ENCODE data around the gene ICOSLG.
"Not testable (repeated sequence)": the region's sequence is repeated elsewhere in the genome, so short reads cannot be mapped to it uniquely, and the experiment has no call there.

ICOSLG gene

GRCh38 chr21:44258056-44258725 lies 17.4 kb upstream of the ICOSLG start:
- Mint-ChIP-seq H3K9me3 (no peaks in the 10 kb centered on the region), H3K4me3 (no peak overlapping the region), H3K27ac (no peak overlapping the region), H3K36me3 (no peaks in the 10 kb centered on the region), H3K4me1 (peaks cover 2% of the 10 kb centered on the region), H3K27me3 (no peaks in the 10 kb centered on the region)
- ATAC-seq (ENCODE audit: low read depth) (no peak), DNase-seq (ENCODE audit: low spot score in 2 of 2) (no peak)

GRCh38 chr21:44255511-44255981 lies 14.8 kb upstream of the ICOSLG start:
- Mint-ChIP-seq H3K9me3 (no peaks in the 10 kb centered on the region), H3K36me3 (no peaks in the 10 kb centered on the region), H3K4me1 (peaks cover 2% of the 10 kb centered on the region), H3K27ac (no peak overlapping the region), H3K27me3 (no peaks in the 10 kb centered on the region), H3K4me3 (no peak overlapping the region)
- ATAC-seq (ENCODE audit: low read depth), result no peak
- DNase-seq (ENCODE audit: low spot score in 2 of 2), result no peak

DNA sequence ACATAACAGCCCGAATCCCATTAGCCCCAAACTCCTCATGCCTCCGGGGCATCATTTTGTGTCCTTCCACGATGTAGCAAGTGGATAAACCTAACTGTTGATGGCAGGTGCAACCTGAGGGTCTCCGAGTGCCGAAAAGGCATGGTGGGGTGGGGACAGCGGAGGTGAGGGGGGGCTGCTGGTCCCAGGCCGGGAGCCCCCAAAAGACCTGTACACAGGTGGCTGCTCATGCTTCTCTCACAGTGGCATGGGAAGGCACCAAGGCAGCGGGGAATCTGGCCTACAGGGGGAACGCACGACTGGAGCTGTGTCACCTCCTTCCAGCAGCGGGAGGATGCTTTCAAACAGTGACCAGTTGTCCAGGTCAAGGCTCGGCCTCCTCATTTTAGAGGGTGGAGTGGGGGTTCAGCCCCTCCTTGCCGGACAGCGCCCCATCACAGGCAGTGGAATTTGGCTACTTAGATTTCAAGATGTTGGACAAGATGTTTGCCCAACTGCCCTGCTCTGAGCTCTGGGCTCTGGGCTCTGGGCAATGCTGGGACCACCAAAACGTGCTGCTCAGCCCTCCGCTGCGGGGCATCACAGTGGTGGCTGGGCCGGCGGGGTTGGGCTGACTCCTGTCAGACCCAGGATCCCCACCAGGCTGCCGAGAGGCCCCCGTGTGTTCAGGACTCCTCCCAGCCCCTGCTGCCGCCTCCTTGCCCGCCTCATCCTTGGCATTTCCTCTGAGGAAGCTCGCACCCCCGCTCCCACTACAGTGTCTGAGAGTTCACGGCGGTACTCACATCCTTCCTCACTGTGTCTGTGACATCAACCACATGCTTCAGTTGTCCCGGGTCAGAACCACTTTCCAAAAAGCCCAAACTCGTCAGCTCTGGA lies 13.3 kb upstream of the ICOSLG start:
- no peak for ATAC-seq (ENCODE audit: low read depth)
- no peak for DNase-seq (ENCODE audit: low spot score in 2 of 2)
- H3K27ac Mint-ChIP-seq, result no peak overlapping the region

GRCh38 chr21:44249204-44250037 lies 8.7 kb upstream of the ICOSLG start:
- not testable (repeated sequence) for H3K9me3 Mint-ChIP-seq; H3K27me3 Mint-ChIP-seq; H3K36me3 Mint-ChIP-seq; H3K4me3 Mint-ChIP-seq; ATAC-seq (ENCODE audit: low read depth); H3K4me1 Mint-ChIP-seq; DNase-seq (ENCODE audit: low spot score in 2 of 2); H3K27ac Mint-ChIP-seq

More for the DNA sequence above, 13.3 kb upstream of the ICOSLG start:
- Mint-ChIP-seq H3K4me1 (no peaks in the 10 kb centered on the region), H3K27me3 (no peaks in the 10 kb centered on the region), H3K9me3 (no peaks in the 10 kb centered on the region), H3K36me3 (no peaks in the 10 kb centered on the region), H3K4me3 (no peak overlapping the region)

- H3K4me3 Mint-ChIP-seq; DNase-seq (ENCODE audit: low spot score in 2 of 2); ATAC-seq (ENCODE audit: low read depth); H3K36me3 Mint-ChIP-seq; H3K4me1 Mint-ChIP-seq; H3K9me3 Mint-ChIP-seq; H3K27ac Mint-ChIP-seq; H3K27me3 Mint-ChIP-seq: not testable (repeated sequence)
Measured at GRCh38 chr21:44247904-44248303, 7.2 kb upstream of the ICOSLG start.

- not testable (repeated sequence) for H3K27ac Mint-ChIP-seq; H3K9me3 Mint-ChIP-seq; H3K27me3 Mint-ChIP-seq; H3K36me3 Mint-ChIP-seq; H3K4me3 Mint-ChIP-seq; DNase-seq (ENCODE audit: low spot score in 2 of 2); H3K4me1 Mint-ChIP-seq
- peak; percentile 59 for ATAC-seq (ENCODE audit: low read depth)
Measured at GRCh38 chr21:44243980-44244379, 3.2 kb upstream of the ICOSLG start.

- H3K27me3 Mint-ChIP-seq; H3K9me3 Mint-ChIP-seq; H3K36me3 Mint-ChIP-seq; DNase-seq (ENCODE audit: low spot score in 2 of 2); H3K4me1 Mint-ChIP-seq; H3K27ac Mint-ChIP-seq; H3K4me3 Mint-ChIP-seq: not testable (repeated sequence)
- ATAC-seq (ENCODE audit: low read depth), result peak; percentile 39
Measured at GRCh38 chr21:44241281-44241680, 538 bp upstream of the ICOSLG start.

DNA sequence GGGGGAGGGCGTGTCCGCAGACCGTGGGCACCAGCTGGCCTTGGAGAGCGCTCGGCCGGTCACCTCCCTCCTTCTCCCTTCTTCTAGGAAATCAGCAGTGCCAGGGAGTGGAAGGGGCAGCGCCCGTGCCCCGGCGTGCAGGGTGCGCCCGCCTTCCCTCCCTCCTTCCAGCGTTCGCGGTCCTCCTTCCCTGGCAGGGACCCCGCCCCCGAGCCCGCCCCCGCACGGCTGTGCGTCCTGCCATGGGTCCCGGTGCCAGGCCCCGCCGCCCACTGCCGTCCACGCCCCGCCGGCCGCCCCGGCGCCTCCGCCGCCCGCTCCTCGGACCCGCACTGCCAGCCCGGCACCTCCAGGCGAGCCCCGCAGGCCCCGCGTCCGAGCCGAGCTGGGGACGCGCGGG lies 390 bp downstream of the ICOSLG start:
- not testable (repeated sequence) for H3K36me3 Mint-ChIP-seq; H3K27ac Mint-ChIP-seq; ATAC-seq (ENCODE audit: low read depth); H3K9me3 Mint-ChIP-seq; H3K4me3 Mint-ChIP-seq; H3K4me1 Mint-ChIP-seq; H3K27me3 Mint-ChIP-seq; DNase-seq (ENCODE audit: low spot score in 2 of 2)

- not testable (repeated sequence) for H3K9me3 Mint-ChIP-seq; H3K27me3 Mint-ChIP-seq; H3K4me1 Mint-ChIP-seq; DNase-seq (ENCODE audit: low spot score in 2 of 2); H3K27ac Mint-ChIP-seq; H3K4me3 Mint-ChIP-seq; H3K36me3 Mint-ChIP-seq; ATAC-seq (ENCODE audit: low read depth)
Measured at GRCh38 chr21:44229561-44229960, 11.2 kb downstream of the ICOSLG start.

DNA sequence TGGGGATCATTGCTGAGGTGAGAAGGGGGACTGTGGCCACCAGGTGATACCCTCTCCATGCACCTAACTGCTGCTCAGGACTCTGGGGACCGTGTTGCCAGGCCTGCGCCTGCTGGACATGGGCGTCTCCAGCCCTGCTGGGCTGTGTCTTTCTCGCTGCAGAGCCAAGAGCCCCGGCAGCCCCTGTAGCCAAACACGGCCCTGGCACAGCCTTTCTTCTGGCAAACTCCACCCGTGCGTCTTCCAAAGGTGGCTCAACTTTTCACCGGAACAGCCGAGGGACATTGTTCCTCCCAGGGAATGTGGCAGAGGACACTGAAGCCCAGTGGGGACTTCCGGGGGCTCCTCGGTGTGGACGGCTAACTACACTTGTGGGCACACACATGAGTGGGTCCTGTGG lies 12.6 kb downstream of the ICOSLG start:
- not testable (repeated sequence) for H3K27me3 Mint-ChIP-seq; H3K27ac Mint-ChIP-seq; H3K4me3 Mint-ChIP-seq; ATAC-seq (ENCODE audit: low read depth); H3K9me3 Mint-ChIP-seq; H3K4me1 Mint-ChIP-seq; DNase-seq (ENCODE audit: low spot score in 2 of 2); H3K36me3 Mint-ChIP-seq

GRCh38 chr21:44227614-44228013 lies 13.1 kb downstream of the ICOSLG start:
- H3K4me1 Mint-ChIP-seq; ATAC-seq (ENCODE audit: low read depth); H3K9me3 Mint-ChIP-seq; H3K4me3 Mint-ChIP-seq; H3K27ac Mint-ChIP-seq; H3K36me3 Mint-ChIP-seq; H3K27me3 Mint-ChIP-seq; DNase-seq (ENCODE audit: low spot score in 2 of 2): not testable (repeated sequence)

- peak; percentile 7 for ATAC-seq (ENCODE audit: low read depth)
- not testable (repeated sequence) for H3K4me1 Mint-ChIP-seq; H3K36me3 Mint-ChIP-seq; H3K9me3 Mint-ChIP-seq; H3K27me3 Mint-ChIP-seq; H3K4me3 Mint-ChIP-seq; DNase-seq (ENCODE audit: low spot score in 2 of 2); H3K27ac Mint-ChIP-seq
Measured at GRCh38 chr21:44225605-44226004, 15.1 kb downstream of the ICOSLG start.

DNA sequence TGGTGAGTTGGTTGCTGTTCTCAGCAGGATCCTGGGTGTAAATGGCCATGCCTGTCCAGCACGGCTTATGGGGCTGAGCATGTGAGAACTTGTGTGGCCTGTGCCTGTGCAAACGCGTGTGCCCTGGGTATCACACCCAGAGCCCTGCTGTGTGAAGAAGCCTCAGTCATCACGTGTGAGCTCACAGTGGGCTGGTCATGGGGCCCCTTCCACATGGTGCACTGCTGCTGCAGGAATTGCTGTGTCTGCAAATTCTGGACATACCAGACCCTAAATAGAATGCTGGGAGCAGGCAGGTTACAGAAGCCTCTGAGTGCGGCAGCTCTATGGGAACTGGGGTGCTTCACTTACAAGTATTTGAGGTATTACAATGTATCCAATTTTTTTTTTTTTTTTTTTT lies 17.4 kb downstream of the ICOSLG start:
- H3K27ac Mint-ChIP-seq; DNase-seq (ENCODE audit: low spot score in 2 of 2); H3K9me3 Mint-ChIP-seq; H3K36me3 Mint-ChIP-seq; H3K4me3 Mint-ChIP-seq; H3K27me3 Mint-ChIP-seq; ATAC-seq (ENCODE audit: low read depth); H3K4me1 Mint-ChIP-seq: not testable (repeated sequence)

- not testable (repeated sequence) for DNase-seq (ENCODE audit: low spot score in 2 of 2); H3K4me3 Mint-ChIP-seq; H3K27ac Mint-ChIP-seq; H3K4me1 Mint-ChIP-seq; H3K36me3 Mint-ChIP-seq; H3K9me3 Mint-ChIP-seq; H3K27me3 Mint-ChIP-seq
- ATAC-seq (ENCODE audit: low read depth), result peak; percentile 80
Measured at GRCh38 chr21:44220674-44221073, 20.1 kb downstream of the ICOSLG start.
